Measurements from ENCODE around the gene PKP1. TPM values are rescaled to one million over a fixed set of nuclear protein-coding genes. Genes with fewer than 3 reads are reported as not detected.

The PKP1 gene
- total RNA-seq, 2 donors from 2014 or later, result 2.3 TPM; not detected in 1

DNA sequence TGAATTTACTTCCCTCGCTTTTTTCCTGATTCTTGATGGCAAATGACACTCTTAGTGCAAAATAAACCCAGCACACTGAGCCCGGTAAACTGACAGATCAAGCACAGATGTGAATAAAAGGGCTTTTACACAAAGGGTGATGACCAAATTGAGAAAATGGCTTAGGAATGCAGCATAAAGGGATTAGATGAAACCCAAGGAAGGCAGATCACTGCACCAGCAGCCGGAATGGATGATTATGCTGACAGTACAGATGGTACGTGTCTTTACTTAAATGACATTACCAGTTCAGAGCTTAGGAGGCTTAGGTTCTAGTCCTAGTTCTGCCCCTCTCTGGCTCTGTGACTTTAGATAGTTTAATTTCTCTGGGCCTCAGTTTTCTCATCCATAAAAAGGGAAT is 12.0 kb downstream of the PKP1 start:
- TF ChIP-seq CTCF (IDR thresholded peaks at IDR 0.05), result no peak
- H3K4me1 ChIP-seq, result peaks cover 0 to 22% of the 10 kb centered on the region in 2 donors
- no peaks in the 10 kb centered on the region for H3K27me3 ChIP-seq
- no peak overlapping the region for H3K4me3 ChIP-seq
- H3K9me3 ChIP-seq, result no peaks in the 10 kb centered on the region
- no peak overlapping the region for H3K27ac ChIP-seq
- no peak for DNase-seq (ENCODE audit: low spot score)
- H3K36me3 ChIP-seq, result no peaks in the 10 kb centered on the region

GRCh38 chr1:201295861-201296260 is 12.6 kb downstream of the PKP1 start:
- Histone ChIP-seq H3K9me3 (no peaks in the 10 kb centered on the region), H3K4me3 (no peak overlapping the region), H3K36me3 (no peaks in the 10 kb centered on the region), H3K4me1 (peaks cover 0 to 22% of the 10 kb centered on the region in 2 donors), H3K27me3 (no peaks in the 10 kb centered on the region), H3K27ac (no peak overlapping the region)
- TF ChIP-seq CTCF (IDR thresholded peaks at IDR 0.05), result no peak
- DNase-seq (ENCODE audit: low spot score), result no peak

DNA sequence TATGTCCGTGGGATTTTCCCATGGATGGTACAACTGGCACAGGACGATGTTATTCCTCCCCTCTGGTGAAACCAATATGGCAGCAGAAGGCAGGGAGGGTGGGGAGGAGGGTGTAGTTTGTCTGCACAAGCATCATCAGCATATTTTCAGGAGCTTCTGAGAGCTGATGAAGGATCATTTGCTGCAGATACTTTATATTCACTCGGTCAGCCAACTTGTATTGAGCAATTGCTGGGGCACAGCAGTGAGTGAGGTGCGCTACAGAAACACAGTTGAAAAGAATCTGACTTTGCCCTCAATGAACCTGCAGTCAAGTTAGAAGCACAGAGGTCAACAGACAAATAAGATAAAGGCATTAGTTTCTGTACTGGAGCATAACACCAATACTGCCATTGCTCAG is 13.0 kb downstream of the PKP1 start:
- H3K27ac ChIP-seq, result no peak overlapping the region
- H3K4me3 ChIP-seq, result no peak overlapping the region
- H3K36me3 ChIP-seq, result no peaks in the 10 kb centered on the region
- H3K4me1 ChIP-seq, result peaks cover 0 to 22% of the 10 kb centered on the region in 2 donors
- TF ChIP-seq CTCF (IDR thresholded peaks at IDR 0.05), result no peak
- H3K27me3 ChIP-seq, result no peaks in the 10 kb centered on the region
- no peaks in the 10 kb centered on the region for H3K9me3 ChIP-seq
- no peak for DNase-seq (ENCODE audit: low spot score)

- no peak for TF ChIP-seq CTCF (IDR thresholded peaks at IDR 0.05)
- no peaks in the 10 kb centered on the region for H3K36me3 ChIP-seq
- no peaks in the 10 kb centered on the region for H3K9me3 ChIP-seq
- peaks cover 0 to 22% of the 10 kb centered on the region in 2 donors for H3K4me1 ChIP-seq
- H3K4me3 ChIP-seq, result no peak overlapping the region
- no peaks in the 10 kb centered on the region for H3K27me3 ChIP-seq
- DNase-seq (ENCODE audit: low spot score), result no peak
- H3K27ac ChIP-seq, result no peak overlapping the region
Observed at GRCh38 chr1:201298396-201299381, 15.4 kb downstream of the PKP1 start.

GRCh38 chr1:201299968-201300367 is 16.7 kb downstream of the PKP1 start:
- H3K27ac ChIP-seq, result no peak overlapping the region
- H3K9me3 ChIP-seq, result no peaks in the 10 kb centered on the region
- no peaks in the 10 kb centered on the region for H3K36me3 ChIP-seq
- H3K4me3 ChIP-seq, result no peak overlapping the region
- no peaks in the 10 kb centered on the region for H3K27me3 ChIP-seq
- TF ChIP-seq CTCF (IDR thresholded peaks at IDR 0.05), result no peak
- peaks cover 0 to 22% of the 10 kb centered on the region in 2 donors for H3K4me1 ChIP-seq
- DNase-seq (ENCODE audit: low spot score), result no peak
